Measurements from ENCODE around the gene TUSC2. TPM values are rescaled to one million over a fixed set of nuclear protein-coding genes. Genes with fewer than 3 reads are reported as not detected.

Gene TUSC2
- total RNA-seq, 2 donors from 2014 or later, result 12.6 to 19.4 TPM

- no peak for TF ChIP-seq CTCF (IDR thresholded peaks at IDR 0.05)
- no peaks in the 10 kb centered on the region for H3K27me3 ChIP-seq (replicated peaks; ENCODE audit: insufficient read depth)
- H3K4me3 ChIP-seq, result peak within 1 kb of the TSS; percentile 73
- peaks cover 10% of the 10 kb centered on the region for H3K36me3 ChIP-seq
- DNase-seq (ENCODE audit: low spot score) (no peak), ATAC-seq (ENCODE audit: insufficient number of reproducible peaks, low FRiP score, low read depth) (no peak)
- no peaks in the 10 kb centered on the region for H3K9me3 ChIP-seq
- peak within 1 kb of the TSS; percentile 91 to 97 for H3K27ac ChIP-seq
- H3K4me1 ChIP-seq (ENCODE audit: control insufficient read depth in 1 of 2, low read depth in 2 of 2), result peaks cover 33 to 55% of the 10 kb centered on the region in 2 donors
These were observed 5.5 kb downstream of the TUSC2 start, which contains the start of gene HYAL2 for GRCh38 chr3:50322386-50323091. TSS of gene HYAL2 (minus strand) at chr3:50322745. CDS start at chr3:50320489, 2,256 bp downstream.

- Histone ChIP-seq H3K36me3 (peaks cover 10% of the 10 kb centered on the region), H3K4me1 (ENCODE audit: control insufficient read depth in 1 of 2, low read depth in 2 of 2) (peaks cover 29 to 50% of the 10 kb centered on the region in 2 donors), H3K27me3 (replicated peaks; ENCODE audit: insufficient read depth) (no peaks in the 10 kb centered on the region), H3K9me3 (no peaks in the 10 kb centered on the region), H3K4me3 (peak overlapping the region; percentile 73), H3K27ac (peak overlapping the region; percentile 91 to 97)
- TF ChIP-seq CTCF (IDR thresholded peaks at IDR 0.05), result no peak
- DNase-seq (ENCODE audit: low spot score) (no peak), ATAC-seq (ENCODE audit: insufficient number of reproducible peaks, low FRiP score, low read depth) (no peak)
These were observed 6.0 kb downstream of the TUSC2 start for GRCh38 chr3:50322115-50322385.

- ATAC-seq (ENCODE audit: insufficient number of reproducible peaks, low FRiP score, low read depth) (peak; percentile 71), DNase-seq (ENCODE audit: low spot score) (no peak)
- Histone ChIP-seq H3K4me1 (ENCODE audit: control insufficient read depth in 1 of 2, low read depth in 2 of 2) (peaks cover 26 to 44% of the 10 kb centered on the region in 2 donors), H3K4me3 (peak overlapping the region; percentile 73), H3K9me3 (no peaks in the 10 kb centered on the region), H3K36me3 (peaks cover 10% of the 10 kb centered on the region), H3K27me3 (replicated peaks; ENCODE audit: insufficient read depth) (no peaks in the 10 kb centered on the region), H3K27ac (peak overlapping the region; percentile 91 to 97)
- peak; percentile 42 for TF ChIP-seq CTCF (IDR thresholded peaks at IDR 0.05)
These were observed 6.5 kb downstream of the TUSC2 start for GRCh38 chr3:50321336-50322114.

- H3K36me3 ChIP-seq, result peaks cover 6% of the 10 kb centered on the region
- no peak for DNase-seq (ENCODE audit: low spot score)
- no peak for TF ChIP-seq CTCF (IDR thresholded peaks at IDR 0.05)
These were observed 7.1 kb downstream of the TUSC2 start for GRCh38 chr3:50320853-50321335.

More at GRCh38 chr3:50320853-50321335, 7.1 kb downstream of the TUSC2 start:
- Histone ChIP-seq H3K27ac (peak overlapping the region; percentile 91 to 97), H3K4me3 (peak overlapping the region; percentile 73), H3K4me1 (ENCODE audit: control insufficient read depth in 1 of 2, low read depth in 2 of 2) (peaks cover 26 to 44% of the 10 kb centered on the region in 2 donors), H3K27me3 (replicated peaks; ENCODE audit: insufficient read depth) (no peaks in the 10 kb centered on the region), H3K9me3 (no peaks in the 10 kb centered on the region)
- ATAC-seq (ENCODE audit: insufficient number of reproducible peaks, low FRiP score, low read depth), result peak; percentile 27

Measured in thoracic aorta (tissue), 2 donors.